ENCODE data around the gene MAPT. TPM values are rescaled to one million over a fixed set of nuclear protein-coding genes. Genes with fewer than 3 reads are reported as not detected.
"Not testable (repeated sequence)": the region's sequence is repeated elsewhere in the genome, so short reads cannot be mapped to it uniquely, and the experiment has no call there.

The MAPT gene
- total RNA-seq, 2 donors from 2014 or later: 20.8 to 24.0 TPM

DNA sequence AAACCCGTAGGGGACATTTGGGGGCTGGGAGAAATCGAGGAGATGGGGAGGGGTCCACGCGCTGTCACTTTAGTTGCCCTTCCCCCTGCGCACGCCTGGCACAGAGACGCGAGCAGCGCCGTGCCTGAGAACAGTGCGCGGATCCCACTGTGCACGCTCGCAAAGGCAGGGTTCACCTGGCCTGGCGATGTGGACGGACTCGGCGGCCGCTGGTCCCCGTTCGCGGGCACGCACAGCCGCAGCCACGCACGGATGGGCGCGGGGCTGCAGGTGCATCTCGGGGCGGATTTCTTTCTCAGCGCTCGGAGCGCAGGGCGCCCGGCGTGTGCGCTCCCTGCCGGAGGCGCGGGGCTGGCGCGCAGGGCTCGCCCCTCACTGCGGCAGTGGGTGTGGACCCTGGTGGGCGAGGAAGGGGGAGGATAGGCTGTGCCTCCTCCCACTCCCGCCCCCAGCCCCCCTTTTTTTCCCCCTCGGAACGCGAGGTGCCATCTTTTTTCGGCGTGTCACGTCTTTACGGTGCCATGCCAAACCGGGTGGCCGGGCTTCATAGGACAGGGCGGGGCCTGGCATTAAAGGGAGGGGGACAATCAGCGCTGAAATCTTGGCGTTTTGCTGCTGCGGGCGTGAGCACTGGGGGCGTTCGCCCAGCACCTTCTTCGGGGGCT is 1.1 kb downstream of the MAPT start:
- DNase-seq: no peak
- intact Hi-C loops (cut with DNase I): loop anchor here in 1 of 2 donors (5.0 kb wide), 1 partner anchor 47 kb away; no protein-coding TSS in a partner anchor
- peak; percentile 5 to 14 for ATAC-seq

DNA sequence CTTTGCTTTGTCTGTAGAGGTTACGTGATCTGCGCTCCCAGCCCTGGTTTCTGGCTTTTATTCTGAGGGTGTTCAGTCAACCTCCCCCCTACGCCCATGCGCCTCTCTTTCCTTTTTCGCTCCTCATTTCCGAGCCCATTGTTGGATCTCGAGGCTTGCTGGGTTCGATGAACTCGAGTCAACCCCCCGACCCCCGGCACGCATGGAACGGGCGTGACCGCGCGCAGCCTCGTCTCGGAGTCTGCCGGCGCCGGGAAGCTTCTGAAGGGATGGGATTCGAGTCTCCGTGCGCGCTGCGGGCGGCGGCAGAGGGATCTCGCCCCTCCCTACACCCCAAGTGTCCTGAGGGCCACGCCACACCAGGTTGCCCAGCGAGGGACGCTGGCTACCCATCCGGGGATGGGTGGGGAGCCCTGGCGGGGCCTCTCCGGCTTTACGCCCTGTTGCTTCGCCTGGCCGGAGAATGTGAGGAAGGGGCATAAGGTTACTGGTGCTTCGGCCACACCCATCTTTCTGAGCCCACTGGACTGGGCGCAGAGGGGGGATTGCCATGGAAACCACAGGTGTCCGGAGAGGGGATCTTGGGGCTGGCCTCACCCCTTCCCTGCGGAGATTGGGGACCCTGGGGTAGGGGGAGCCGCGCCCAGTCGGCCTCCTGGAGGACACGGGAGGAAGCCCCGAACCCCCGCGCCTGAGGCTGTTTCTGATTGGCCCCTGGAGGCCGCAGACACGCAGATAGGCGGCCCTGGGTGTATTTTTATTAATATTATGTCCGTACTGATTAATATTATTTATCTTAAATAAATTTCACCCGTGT is 1.8 kb downstream of the MAPT start:
- DNase-seq: no peak
- ATAC-seq: no peak
- intact Hi-C loops (cut with DNase I): loop anchor here in 1 of 2 donors (5.0 kb wide), 1 partner anchor 46 kb away; no protein-coding TSS in a partner anchor

DNA sequence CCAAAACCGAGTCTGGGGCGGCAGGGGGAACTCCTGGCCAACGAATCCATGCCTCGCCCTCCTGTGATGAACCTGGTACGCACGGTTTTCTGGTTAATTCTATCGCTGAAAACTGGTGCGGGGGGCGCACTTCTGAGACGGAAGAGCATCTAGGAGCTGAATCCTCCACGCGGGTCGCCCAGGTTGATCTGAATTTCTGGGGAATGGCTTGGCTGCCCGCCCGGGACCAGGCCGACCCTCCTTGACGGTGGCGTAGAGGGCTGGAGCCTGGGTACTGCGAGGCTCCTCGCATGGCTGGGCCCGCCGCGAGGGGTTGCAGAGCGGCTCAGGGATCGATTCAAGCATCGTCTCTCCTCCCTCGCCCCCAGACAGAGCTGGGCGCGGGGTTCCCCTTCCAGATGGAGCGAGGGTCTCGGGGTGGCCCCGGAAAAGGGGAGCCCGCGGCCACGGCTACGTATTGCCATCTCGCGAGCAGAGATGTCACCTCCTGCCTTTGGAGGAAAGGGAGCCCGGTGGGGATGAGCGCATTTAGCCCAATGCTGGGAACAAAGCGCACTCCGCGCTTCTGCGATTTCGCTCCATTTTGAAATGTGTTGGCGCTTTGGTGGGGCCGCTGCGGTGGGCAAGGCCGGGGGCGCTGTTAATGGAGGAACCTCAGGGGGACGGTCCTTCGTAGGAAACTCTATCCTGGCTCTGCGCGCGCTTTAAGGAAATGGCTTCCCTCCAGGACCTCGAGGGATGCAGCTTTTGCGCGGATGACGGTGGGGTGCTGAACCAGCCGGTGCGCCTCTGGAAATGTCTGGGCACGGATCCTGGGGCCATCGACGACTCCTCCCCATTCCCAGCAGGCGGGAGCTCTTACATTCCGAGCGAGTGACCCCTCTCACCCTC is 2.7 kb downstream of the MAPT start:
- no peak for ATAC-seq
- intact Hi-C loops (cut with DNase I): loop anchor here in 1 of 2 donors (5.0 kb wide), 1 partner anchor 45 kb away; no protein-coding TSS in a partner anchor
- no peak for DNase-seq

DNA sequence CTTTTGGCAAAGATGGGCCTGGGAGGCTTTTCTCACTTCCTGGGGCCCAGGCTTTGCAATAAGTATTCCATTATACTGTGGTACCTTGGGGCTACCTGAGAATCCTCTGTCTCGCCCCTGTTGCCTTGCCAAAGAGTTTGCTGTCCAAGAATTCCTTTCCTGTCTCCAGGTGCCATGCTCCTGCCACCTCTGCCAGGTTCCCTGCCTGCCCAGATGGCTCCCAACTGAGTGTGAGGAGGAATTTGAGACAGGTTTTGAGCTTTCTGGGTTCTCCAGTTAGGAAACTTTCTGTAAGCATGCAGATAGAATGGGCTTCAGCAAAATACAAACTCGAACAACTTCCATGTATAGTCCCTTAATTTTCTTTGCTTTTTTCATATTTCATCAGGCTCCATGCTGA is 5.8 kb downstream of the MAPT start:
- intact Hi-C loops (cut with DNase I): no loop called here
- ATAC-seq: no peak
- DNase-seq: no peak

DNA sequence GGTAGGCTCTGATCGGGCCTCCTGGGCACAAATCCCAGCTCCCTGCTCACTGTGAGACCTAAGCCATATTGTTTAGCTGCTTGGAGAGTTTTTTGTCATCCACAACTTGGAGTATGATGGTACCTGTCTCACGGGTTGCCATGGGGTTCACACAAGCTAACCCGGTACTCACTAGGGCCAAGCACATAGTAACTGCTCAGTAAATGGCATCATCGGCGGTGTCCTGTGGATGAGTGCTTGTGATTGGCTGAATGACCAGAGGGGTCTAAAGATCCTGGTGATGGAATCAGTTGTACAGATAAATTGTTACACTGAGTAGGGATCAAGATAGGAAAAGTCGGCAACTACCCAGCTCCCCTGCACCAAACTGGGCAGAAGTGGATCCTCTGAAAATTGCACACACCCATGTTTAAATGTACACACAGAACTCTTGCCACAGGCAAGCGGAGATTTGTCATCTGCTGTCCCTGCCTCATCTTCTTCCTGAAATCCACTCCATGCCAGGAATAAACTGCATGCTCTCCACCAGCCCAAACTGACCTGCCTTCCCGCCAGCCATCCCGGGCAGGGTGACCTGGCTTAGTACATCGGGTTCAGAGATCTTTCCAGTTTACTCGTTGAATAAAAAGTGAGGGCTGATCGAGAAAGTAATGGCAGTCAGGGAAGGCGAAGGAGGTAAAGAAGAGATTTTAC is 6.5 kb downstream of the MAPT start:
- DNase-seq (no peak), ATAC-seq (no peak)
- intact Hi-C loops (cut with DNase I): no loop called here

DNA sequence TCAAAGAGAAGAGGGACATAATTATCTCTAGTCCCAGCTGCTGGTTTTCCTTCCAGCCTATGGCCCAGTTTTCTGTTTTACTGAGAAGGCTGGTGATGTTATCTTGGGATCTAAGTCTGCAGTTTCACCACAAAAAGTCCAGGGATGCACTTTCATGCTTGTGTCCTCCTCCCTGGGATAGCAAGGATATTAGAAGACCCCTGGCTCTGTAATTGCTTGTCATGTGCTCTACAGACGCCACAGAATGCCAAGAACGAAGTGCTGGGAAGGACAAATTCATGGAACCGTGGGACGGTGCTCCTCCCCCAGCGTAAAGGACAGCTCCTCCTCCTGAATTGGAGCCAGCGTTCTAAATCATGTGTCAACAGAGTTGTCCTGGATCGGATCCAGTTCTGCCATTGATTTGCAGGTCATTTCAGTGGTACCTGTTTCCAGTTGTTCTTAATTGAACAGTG is 8.6 kb downstream of the MAPT start:
- DNase-seq (no peak), ATAC-seq (peak; percentile 55 to 60)
- intact Hi-C loops (cut with DNase I): no loop called here

DNA sequence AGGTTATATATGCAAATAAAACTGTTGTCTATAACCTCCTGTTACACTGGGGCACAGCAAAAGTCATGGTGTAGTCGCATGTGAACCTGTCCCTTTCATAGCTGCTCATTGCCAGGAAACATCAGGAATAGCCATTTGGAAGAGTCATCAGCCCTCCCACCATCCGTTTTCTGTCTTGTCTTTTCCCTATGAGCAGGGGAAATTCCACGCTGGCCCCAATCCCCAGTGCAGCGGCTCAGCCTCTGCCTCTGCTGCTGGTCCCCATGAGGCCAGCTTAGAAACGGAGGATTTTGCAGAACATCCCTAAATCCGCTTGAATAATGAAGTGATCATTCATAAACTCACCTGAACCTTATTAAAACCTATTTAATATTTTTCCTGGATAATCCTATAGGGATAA is 10.5 kb downstream of the MAPT start:
- ATAC-seq (no peak), DNase-seq (no peak)
- intact Hi-C loops (cut with DNase I): no loop called here

DNA sequence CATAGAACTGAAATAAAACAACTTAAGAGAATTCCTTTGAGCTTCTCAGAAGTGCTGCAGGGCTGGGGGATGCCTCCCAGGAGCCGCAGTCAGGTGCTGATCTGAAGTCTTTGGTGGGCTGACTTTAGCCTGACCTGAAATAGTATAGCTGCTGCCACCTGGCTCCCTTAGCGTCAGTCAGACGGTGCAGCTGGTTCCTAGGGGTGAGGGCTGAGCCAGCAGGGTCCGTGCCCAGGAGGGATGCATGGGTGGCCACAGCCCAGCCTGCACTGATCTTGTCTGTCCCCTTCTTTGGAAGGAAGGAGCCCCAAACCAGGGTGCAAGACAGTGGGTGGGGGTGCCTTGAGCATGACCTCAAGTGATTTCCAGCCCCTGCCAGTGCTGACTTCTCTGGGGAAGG is 11.5 kb downstream of the MAPT start:
- intact Hi-C loops (cut with DNase I): no loop called here
- ATAC-seq (no peak), DNase-seq (no peak)

DNA sequence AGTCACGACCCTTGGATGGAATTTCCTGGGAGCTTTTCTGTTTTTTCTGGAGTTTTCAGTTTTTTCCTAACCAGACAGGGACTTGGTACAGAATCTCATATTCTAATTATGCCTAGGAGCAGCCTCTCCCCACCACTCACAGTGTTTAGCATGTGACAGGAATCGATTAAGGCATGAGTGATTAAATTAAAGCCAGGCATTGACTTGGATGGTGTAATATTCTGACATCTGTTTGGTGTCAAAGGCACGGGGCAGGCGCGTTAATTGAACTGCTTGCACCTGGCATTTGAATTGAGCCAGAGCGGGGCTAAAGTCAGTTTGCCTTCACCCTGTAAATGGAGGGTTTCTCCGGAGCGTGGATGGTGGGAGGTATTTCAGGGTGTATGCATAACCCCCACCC is 11.9 kb downstream of the MAPT start:
- no peak for ATAC-seq
- intact Hi-C loops (cut with DNase I): no loop called here
- DNase-seq: no peak

DNA sequence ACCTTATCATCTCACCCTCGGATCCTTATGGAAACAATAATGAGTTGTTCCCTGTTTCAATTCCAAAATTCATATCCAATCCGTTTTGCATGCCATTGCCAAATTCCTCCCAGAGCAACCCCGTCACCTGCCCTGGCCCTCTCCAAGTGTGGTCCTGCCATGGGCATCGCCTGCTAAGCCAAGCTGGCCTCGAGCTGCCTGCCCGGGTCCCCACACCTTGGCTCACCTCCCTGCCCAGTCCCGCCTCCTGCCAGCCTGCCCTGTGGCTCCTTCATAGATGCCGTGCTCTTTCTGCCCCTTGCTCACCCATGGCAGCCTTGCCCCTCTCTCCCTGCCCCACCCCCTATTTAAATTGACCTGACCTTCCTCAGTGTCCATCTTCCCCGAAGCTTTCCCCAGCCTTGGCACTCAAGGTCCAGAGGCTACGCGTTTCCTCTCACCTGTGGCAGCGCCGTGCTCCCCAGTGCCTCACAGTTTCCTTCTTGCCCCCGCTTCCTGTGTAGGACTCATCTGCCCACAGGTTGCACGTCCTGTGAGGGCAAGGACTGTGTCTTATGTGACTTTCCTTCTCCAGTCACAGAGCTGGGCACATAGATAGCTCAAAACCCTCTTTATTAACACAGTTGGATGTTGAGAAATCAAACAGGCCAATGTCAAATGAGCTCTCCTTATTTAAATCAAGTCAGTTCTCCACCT is 12.7 kb downstream of the MAPT start:
- ATAC-seq (no peak), DNase-seq (no peak)
- intact Hi-C loops (cut with DNase I): no loop called here

DNA sequence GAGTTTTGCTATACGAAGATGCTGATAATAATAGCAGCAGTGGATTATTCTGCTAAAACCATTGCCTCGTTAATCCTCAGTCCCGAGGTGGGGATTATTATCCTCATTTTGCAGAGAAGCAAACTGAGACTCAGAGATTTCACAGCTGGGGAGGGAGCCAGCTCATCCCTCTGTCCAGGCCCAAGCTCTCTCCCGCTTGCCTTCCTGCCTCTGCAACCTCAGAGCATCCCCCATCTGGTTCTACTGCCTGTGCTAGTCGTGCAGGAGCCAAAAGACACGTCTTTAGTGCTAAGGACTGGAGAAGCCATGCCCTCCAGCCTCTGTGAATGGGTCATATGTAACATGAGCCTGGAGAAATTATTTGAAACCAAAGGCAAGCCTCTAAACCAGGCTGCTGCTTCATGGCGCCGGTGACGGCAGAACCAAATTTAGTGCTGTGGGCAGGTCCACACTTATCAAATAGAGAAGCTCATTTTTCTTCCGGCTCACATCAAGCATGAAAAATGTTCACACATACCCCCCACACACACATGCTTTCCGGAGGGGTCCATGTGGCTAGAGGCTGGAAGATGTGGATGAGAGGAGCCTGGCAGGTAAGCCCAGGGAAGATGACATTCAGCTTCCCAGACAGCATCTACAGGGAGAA is 13.5 kb downstream of the MAPT start:
- no peak for ATAC-seq
- intact Hi-C loops (cut with DNase I): no loop called here
- no peak for DNase-seq

DNA sequence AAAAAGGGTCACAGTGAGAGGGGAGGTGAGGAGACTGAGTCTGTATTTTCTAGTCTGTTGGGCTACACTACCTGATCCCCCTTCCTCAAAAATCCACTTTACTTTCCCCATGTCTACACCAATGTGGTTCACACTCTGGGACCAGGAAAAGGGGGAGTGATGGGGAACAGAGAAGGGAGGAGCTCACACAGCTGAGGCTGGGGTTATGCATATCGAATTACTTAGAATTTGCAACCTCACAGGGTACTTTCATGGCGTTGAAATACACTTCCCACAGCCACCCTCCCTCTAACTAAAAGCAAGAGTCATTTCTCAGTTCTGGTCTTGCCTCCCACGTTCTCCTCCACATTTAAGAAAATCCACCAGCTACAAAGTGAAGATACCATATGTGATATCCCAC is 14.1 kb downstream of the MAPT start:
- ATAC-seq: no peak
- intact Hi-C loops (cut with DNase I): no loop called here
- no peak for DNase-seq

DNA sequence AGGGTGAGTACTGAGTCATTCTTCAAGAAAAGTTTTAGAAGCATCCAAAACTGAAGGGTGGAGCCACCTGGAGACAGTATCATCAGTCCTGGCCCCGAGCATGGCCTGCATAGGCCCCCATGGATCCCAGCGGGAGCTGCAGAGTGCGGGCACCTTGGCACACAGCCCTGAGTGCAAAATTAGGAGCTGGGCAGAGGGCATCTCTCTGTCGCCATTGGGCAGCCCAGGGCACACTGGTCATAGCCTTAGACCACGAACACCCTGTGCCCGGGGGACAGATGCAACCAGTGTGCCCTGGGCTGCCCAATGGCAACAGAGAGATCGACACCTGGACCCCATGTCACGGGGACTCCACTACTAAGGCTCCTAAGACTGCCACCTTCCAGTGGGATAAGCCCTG is 14.6 kb downstream of the MAPT start:
- DNase-seq: no peak
- ATAC-seq: no peak
- intact Hi-C loops (cut with DNase I): no loop called here

DNA sequence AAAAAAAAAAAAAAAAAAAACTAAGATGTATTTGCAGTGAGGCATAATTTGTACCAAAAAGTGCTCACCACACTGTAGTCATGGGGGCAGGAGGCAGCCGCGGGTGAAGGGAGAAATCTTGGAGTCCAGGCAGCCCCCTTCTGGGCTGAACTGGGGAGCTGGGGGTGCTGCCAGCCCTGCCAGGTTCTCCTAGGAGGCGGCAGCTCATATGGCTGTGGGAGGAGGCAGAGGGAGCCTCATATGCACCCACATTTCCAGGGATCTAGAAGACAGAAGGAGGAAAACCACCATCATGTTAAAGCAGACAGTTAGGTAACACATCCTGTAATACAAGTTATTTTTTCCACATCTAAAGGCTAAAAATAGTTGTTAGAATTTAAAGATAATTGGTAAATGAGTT is 16.3 kb downstream of the MAPT start:
- intact Hi-C loops (cut with DNase I): no loop called here
- DNase-seq (no peak), ATAC-seq (no peak)

DNA sequence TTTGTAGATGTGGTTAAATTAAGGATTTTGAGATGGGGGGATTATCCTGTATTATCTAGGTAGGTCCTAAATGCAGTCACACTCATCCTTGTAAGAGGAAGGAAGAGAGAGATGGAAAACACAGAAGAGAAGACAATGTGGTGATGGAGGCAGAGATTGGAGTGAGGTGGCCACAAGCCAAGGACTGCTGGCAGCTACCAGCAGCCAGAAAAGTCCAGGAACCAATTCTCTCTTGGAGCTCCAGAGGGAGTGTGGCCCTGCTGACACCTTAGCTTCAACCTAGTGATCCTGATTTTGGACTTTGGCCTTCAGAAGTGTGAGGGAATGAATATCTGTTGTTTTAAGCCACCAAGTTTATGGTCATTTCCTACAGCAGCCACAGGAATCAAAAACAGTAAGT is 18.0 kb downstream of the MAPT start:
- intact Hi-C loops (cut with DNase I): no loop called here
- no peak for ATAC-seq
- DNase-seq: no peak

DNA sequence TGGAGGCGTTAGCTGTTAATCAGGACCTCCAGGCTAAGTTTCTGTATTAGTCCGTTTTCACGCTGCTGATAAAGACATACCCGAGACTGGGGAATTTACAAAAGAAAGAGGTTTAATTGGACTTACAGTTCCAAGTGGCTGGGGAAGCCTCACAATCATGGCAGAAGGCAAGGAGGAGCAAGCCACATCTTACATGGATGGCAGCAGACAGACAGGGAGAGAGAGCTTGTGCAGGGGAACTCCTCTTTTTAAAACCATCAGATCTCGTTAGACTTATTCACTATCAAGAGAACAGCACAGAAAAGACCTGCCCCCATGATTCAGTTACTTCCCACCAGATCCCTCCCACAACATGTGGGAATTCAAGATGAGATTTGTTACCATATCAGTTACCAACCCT is 18.7 kb downstream of the MAPT start:
- DNase-seq; ATAC-seq; intact Hi-C loops (cut with DNase I): not testable (repeated sequence)

DNA sequence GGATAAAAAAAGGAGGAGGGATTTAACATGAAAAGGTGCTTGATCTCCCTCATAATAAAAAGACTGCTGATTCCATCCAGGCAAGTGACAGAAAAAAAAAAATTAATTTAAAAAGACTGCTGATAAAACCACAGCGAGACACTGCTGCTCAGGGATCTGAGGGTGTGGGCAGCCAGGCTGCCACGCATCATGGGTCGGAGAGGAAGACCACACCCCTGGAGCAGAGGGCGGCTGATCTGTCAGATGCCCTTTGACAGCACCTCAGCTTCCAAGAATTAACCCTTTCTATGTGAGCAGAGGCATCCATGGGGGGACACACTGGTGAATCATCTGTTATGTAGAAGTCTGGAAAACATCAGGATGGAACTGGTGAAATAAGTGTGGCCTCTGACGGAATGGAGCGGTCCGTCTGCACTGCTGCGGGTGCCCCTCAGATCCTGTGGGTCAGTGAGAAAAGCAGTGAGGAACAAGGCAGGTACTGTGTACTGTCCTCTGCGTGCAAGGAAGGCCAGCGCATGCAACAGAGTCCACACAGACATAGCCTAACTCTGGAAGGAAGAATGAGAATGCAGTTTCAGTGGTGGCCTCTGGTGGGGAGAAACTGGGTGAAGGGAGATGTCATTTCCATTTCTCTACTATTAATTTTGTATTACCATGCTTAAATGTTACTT is 19.8 kb downstream of the MAPT start:
- DNase-seq (no peak), ATAC-seq (no peak)
- intact Hi-C loops (cut with DNase I): no loop called here

DNA sequence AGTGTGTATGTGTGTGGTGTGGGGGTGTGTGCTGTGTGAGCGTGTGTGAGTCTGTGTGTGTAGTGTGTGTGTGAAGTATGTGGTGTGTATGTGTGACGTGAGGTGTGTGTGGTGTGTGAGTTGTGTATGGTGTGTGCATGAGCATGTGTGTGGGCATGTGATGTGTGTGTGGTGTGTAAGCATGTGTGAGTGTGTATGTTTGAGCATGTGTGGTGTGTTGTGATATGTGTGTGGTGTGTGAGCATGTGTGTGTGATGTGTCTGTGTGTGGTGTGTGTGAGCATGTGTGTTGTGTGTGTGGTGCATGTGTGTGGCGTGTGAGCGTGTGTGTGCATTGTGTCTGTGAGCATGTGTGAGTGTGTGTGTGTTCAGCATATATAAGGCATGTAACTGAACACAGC is 20.9 kb downstream of the MAPT start:
- intact Hi-C loops (cut with DNase I): no loop called here
- no peak for ATAC-seq
- DNase-seq: no peak

Data from left cardiac atrium (tissue), 4 donors.